8988T (cell line): ENCODE data around the gene TNS1.

Experiments
- DNase-seq: peaks from one replicate; pipeline ENCODE4 v3.0.0; 2011

Gene TNS1

DNA sequence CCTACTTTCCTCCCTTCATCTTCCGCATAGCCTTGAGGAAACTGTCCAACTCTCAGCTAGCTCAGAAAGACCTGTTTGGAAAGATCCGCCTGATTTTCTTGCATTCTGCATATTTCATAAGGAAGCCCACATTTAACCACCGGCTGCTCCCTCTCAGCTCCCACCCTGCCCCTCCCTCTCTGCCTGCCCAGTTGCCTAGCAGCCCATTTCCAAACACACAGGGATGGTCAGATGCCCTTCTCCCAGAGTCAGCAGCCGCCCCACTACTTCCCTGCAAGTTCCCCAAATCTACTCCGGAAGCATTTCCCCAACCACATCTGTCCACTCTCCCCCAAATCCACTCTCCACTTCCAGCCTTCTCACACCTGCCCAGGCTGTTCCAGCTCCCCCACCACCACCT, 96.0 kb downstream of the TNS1 start:
- no peak for DNase-seq

DNA sequence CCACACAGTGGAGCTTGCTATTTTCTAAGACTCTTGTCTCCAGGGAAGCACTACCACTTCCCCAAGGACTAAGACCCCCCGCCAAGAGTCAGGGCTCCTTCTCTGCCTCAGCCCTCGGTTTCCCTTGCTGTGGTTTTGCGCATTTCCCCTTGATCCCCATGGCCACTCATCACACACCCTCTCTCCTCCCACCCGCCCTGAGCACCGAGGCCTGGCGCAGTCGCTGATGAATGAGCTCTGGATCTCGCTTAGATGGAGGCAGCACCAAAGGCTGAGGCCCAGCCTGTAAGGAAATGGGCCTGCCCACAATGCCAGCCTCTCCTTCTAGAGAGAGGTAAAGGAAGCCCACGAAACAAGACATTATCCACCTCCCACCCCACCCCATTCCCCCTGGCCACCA, 96.9 kb downstream of the TNS1 start:
- DNase-seq: no peak

DNA sequence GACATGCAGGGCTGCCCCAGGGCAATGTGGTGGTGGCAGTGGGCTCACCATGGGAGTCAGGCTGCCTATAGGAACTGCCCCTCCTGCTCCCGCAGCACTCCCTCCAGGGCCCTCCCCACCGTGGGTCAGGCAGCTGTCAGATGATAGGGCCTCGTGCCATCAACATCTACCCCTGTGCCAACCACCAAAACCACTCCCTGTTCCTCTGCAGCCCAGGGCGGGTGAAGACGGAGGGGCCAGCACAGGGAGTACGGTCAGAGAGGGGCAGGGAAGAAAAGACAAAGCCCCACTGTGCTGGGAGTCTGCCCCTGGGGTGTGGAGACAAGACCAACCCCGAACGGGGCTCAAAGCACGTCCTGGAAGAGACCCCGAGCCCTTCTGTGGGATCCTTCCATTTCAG, 97.4 kb downstream of the TNS1 start:
- no peak for DNase-seq

DNA sequence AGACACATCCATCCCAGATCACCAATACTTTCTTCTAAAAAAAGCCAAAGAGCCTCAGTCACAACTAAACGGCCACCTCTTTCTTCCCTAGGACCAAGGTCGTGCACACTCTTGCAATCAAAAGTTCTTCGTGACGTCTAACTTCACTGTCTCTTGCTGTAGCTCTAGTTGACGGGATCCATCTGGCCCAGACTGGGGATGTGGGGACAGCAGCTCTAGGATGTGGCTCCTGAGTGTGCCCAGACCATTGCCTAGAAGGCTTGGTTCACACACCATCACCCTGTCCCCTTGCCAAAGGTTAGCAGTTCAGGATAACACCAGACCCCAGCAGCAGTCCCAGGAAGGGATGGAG, 98.2 kb downstream of the TNS1 start:
- no peak for DNase-seq

DNA sequence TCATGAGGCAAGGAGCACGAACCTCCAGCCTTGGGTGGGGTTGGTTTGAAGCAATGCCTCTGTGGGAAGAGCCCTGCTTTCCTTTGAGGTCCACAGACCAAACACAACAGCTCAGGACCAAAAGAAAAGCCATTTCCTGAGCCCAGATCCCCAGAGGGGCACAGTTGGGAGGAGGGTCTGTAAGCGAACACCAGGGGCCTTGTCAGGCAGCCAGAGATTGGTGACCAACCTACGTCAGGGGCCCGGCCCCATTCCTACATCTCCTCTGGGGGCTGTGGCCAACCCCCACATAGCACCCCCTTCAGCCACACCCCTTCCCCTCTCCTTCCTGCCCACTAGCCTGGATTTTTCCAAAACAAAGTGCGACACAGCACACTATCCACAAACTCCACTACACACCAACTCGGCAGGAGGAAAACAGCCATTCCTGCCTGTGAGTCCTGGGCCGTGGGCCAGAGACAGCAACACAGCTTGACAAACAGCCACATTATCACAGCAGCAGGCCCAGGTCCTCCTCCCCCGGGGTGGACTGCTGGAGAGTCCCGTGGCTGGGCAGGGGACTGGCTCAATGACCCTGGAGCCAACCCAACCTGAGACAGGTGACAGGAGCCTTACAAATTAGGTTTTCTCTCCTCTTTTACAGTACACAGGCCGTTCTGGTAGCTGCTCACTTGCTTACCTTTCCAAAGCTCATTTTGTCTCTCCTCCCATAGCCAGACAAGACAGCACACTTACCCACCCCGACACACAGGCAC, 98.8 kb downstream of the TNS1 start:
- no peak for DNase-seq

DNA sequence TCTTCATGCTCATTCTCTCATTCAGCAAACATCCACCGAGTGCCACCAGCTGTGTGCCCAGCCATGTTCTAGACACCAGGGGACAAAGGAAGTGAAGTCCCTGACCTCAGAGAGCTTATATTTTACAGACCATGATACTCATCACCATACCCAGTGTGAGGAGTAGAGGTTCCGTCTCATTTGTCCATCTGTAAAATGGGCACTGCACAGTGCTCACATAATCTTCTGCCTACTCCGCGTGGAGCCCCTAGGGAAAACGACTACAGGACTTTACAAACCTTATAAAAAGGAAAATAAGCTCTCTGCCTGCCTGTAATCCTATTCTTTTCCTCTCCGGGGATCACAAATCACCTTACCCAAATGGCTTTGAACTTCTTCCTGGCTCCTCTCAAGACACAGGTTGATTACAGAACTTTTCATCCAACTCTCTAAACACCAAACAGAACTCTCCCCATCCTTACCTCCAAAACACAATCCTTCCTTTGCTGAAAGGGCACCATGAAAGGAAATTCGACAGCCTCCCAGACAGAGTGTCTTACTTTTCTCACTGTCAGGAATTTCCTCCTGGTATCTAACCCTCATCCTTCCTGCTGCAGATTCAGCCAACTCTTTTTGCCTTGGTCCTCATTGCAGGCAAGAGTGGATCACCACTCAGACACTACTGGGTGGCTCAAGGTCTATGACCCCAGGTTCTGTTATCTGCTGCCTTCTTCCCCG, 99.5 kb downstream of the TNS1 start:
- DNase-seq: no peak

DNA sequence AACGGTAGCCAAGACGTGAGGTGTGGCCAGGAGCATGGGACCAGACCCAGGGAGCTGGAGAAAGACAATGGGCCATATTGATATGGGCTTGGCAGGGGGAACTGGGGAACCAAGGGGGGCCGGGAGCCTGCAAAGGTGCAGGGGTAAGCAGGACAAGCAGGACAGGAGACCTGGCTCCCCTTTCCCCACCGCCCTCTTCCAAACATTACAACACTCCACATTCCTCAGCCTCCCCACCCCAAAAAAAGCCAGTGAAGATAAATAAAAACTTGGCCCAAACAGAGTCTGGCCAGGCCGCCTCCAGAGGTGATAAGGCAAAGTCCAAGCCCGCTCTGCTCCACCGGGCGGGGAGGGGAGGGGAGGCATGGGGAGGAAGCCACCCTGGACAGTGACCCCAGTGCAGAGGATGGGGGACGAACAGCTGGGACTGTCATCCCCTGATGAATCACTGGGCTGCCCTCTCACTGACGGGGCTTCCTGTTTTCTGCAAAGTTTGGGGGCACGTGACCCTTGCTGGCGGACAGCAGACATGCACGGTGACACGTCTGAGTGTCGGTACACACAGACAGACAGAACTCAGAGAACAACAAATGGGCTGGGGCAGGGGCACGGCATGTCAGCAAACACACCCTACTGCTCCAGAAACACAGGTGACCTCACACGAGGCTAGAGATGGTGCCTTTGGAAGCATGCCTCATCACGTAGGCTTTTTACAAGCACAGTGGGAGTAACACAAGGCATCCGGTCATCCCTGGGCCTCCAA, 100.2 kb downstream of the TNS1 start:
- DNase-seq: no peak

DNA sequence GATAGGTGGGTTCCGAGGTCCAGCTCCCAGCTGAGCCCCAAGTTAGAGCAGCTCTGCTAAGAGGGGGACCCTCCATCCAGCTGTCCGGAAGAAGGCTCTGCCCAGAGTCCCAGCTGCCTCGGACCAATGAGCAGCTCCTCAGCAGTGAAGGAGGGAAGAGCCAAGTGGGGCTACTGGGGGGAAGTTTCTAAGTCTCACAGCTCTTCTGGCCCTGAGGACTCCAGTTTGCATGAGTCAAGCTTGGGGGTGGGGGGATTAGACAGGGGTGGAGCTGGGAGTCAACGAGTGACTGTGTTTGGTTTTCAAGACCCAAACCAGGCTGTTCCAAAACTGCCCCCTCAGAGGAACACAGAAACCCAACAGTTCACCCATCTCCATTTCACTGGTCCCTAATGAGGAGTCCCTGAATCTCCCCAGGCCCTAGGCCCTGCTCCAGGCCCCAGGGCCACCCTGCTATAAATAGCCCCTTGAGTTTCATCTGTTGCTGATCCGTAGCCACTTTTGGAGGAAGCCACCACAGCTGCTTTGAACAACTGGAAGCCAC, 100.9 kb downstream of the TNS1 start:
- no peak for DNase-seq

DNA sequence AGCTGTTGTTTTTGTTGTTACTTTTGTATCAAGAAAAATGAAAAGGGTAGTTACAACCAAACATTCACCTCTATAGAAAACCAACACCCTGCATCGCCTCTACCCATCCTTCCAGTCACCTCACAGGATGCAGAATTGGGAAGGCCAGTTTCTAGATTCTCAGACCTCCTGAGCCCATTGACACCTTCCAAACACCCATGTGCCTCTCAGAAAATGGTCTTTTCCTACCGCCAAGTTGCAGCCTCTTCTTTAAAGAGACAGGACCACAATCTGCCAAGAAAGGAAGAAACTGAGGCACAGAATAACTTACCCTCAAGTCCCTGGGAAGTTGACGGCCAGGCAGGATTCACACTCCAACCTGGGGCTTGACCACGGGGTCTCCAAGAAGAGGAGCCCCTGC, 101.4 kb downstream of the TNS1 start:
- no peak for DNase-seq

DNA sequence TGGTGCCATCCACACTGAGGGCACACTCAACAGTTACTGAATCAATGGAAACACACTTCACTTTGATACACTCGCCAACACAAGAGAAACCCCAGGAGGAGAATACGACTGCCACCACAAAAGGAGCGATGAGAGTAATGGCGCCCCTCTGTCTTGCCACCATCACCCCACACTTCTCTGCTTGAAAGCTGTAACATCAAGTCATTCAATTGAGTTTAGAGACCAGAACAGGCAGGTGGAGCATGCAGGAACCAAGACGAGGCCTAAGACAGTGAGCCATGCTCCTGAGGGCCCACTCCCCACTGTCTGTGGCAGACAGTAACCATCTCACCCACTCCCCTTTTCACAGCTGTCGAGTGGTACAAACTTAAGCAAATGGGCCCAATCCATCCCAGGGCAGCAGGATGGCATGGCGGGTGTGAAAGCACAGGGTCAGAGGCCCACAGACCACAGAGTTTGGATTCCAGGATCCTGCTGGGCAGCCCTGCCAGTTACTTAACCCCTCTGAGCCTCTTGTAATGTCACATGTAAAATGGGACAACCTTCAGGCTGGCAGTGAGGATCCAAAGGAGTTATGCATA, 101.9 kb downstream of the TNS1 start:
- no peak for DNase-seq

DNA sequence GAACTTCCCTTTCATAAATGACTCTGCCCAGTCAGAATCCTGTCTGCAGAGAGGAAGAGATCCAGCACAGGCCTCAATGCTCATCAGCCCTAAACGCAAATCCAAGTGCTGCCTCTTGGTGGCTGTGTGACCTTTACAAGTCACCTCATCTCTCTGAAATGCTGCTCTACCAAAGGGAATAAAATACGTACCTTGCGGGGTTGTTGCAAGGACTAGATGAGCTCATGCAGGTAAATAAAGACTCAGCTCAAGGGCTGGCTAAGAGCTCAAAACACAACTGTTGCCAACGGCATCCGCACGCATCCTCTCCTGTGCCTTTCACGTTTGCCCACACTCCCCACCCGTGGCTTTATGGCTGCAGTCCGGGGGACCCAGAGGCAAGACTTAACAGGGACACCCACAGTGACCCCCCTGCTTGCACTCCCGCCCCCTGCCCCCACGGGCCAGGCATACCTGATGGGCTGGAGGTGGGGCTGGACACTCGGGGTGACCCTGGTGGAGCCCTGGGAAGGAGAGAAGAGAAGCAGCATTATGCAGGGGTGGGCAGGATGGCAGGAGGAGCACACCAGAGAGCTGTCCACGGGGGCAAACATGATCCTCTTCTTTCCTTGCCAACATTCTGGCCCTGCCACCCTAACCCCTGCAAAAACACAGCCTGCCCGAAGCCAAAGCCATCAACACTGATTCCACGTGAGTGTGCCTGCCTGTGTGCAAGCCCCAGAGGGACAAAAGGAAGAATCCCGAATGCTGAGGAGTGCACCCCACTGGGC, 102.6 kb downstream of the TNS1 start:
- no peak for DNase-seq

DNA sequence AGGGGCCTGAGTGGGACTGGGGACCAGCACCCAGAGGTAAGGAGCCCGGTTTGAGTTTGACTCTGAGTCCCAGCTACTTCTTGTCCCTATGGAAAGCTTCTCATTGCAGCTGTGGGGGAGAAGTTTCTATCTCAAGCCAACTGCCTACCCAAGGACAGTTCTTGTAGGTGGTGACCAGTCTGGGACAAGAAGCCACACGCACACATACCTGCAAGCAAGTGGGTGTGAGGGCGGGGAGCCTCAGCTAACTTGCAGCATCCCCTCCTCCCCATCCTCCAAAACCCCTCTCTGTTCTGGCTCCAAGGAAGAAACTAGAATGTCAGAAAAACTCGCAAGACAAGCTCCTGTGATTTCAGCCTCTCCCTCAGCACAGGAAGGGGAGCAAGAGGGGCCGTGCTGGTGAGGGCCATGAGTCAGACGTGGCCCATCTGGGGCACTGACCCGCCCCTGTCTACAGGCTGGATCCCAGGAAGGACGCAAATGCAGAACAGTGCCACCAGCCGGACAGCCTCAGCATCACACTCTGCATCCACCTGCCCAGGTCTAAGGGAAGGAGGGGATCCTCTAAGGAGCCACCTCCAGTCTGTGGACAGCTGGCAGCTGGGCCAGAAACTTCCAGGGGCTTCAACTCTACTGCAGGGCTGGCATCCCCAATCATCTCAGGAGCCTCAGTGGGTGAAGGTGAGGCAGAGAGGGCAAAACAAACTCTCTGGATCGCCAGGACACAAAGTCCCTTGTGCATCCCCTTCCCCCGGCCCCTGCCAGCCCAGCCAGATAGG, 103.4 kb downstream of the TNS1 start:
- peak; percentile 93 for DNase-seq

DNA sequence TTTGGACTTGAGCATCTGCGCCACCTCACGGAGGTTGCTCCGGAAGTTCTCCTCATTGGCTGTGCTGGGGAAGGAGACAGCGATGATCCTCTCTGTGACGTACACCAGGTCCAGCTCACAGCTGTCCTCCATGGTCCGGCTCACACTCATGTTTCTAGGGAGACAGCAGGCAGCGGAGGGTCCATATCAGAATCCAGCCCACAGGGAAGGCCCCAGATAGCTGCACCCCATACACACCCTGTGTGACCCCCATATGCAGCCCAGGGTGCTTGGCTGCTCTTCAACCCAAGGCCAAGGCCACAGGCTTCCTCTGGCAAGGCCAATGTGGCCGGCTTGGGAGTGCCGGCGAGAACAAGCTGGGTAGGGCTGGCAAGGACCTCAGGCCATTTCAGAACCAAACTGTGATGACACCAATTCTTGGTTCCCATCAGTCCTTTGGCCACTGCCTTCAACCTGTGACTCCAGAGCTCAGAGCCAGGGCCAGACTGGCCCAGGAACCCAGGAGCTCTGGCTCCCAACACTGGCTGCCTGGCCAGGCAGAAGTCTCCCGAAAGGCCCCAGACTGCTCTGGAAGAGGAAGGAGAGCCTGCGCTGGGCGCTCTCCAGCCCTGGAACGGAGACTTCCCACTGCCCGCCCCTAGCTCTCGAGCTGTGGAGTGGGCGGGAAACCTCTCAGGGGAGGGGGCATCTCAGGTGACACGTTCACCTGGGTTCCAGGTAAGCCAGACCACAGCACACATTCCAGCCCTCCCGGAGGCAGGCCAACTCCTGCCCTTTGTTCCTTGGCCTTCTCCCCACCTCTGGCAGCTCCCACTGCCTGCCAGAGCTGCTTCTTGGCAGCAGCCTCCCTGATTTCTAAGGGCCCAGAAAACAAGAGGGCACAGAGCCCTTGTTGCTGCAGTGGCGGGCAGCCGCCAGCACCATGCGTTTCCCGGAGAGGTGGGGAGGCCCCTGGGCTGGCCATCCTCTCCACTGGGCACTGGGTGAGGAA, 104.7 kb downstream of the TNS1 start:
- no peak for DNase-seq

DNA sequence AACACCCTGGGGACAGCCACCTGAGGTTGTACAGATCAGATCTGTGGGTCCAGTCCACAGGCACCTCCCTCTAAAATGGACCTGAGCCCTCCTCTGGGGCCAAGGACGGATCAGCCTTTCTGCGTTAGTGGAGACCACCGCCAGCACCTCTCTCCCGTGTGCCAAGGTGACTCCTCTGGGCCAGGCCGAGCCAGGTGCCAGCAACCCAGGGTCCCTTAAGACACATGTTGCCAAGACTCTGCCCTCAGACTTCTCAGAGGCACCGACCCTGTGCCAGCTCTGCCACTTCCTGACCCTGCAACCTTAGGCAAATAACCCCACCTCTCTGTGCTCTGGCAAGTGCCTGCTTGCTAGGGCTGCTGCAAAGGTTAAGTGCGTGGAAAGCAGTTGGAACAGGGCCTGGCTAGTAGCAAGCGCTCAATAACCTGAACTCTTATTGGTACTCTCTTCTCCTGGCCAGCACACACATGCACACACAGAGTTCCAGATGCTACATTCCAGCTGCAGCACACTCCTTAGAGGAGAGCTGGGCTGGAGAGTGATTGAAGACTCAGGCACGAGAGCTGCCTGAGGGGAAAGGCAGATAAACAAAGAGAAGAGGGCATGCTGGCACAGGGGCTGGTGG, 105.6 kb downstream of the TNS1 start:
- no peak for DNase-seq

DNA sequence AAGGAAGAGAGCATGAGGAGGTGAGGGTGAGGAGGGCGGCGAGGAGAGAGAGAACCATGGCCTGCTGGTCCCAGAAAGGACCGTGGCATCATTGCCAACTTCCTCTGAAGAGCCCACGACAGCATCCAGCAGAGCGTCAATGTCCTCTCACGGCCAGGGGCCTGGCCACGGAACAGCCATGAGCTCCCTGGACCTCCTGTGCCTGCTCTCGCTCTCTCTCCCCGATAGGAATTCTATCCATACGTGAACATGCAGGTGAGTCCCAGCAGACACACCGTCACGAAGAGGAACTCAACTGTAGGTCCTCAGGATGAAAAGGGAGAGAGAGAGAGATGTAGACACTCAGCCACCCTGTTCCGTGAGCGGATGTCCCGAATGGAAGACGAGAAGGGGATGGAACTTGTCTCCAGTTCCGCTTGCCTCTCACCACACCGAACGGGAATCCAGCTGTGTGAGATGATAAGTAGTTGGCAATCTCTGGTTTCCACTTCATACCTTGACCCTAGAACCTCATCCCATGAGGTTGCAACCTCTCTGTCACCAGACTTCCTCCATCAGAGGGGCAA, 107.6 kb downstream of the TNS1 start:
- no peak for DNase-seq

DNA sequence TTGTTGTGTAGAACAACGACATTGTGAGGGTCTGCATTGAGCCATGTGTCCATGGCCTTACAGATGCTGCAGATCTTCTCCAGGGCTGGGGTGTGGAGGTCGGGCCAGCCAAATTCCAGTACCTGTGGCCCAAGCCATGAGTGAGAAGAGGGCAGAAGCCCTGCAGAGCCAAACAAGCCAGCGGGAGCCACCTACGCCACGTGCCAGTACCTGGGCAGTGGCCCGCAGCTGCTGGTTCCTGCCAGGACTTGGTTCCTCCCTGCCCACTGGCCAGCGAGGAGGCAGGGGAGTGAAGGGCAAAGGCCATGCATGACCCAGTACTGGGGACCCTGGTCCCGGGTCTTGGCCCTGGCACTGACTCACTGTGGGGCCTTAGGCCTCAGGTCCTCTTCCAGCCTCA, 109.4 kb downstream of the TNS1 start:
- DNase-seq: no peak

DNA sequence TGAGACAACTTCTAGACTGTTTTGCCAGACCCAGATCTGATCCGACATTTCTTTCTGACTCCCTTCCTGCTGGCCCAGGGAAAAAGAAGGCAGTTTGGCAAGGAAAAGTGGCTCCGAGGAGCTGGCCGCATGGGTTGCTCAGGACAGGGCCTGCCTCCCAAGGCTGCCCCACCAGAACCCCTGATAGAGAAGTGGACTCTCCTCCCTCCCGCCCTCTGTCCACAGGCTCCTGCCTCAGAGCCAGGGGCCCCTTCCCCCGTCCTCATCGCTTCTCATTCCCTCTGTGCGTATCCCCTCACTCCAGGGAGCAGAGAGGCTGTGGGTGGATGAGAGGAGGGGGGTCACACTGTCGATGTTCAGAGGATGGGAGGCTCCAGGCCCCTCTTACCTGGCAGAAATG, 110.2 kb downstream of the TNS1 start:
- no peak for DNase-seq

DNA sequence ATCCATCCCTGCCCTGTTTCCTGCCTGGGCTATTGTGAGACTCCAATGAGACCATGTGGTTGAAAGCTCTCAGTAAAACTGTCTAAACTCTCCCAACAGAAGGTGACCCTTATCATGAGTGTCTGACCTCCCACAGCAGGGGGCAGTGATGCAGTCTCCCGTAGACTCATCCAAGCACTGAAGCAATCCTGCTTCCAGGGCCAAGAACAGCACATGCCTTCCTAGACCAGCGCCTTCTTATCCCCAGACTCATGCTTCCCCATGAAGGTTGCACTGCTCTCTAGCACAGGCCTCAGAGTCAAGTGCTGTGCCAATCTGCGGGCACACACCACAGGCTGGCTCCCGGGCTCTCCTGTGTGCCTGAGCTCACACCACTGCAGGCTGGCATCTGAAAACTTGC, 112.3 kb downstream of the TNS1 start:
- no peak for DNase-seq

DNA sequence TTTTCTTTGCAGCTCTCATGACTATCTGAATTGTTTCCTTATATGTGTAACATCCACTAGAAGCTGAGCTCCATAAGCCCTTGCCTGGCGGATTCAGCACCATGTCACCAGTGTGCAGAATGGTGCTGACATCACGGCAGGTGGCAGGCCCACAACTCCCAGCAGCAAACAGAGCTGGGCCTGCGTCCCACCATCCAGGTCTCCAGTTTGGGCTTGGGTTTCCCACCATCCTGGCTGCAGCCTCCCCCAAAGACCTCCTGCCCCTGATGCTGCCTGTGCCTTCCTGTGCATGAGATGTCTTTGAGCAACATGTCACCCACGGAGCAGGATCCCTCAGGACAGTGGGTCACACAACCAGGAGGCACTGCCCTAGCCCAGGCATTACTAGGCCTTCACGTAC, 113.1 kb downstream of the TNS1 start:
- no peak for DNase-seq
